ENCODE results near the gene KCNMA1.

- TF ChIP-seq DPF2 (IDR thresholded peaks at IDR 0.05) (no peak), RELB (IDR thresholded peaks at IDR 0.05; ENCODE audit: low read depth) (no peak)
These were observed 368.4 kb downstream of the KCNMA1 start for GRCh38 chr10:77269163-77269562.
